Fibroblast of lung (primary cell): ENCODE measurements around the gene VWC2L.

ENCODE experiments used
- EZH2 ChIP-seq: IDR thresholded peaks from 2 replicates; pipeline ENCODE4 v1.5.1; 2012; ENCODE audit warnings: low read length, control low read depth, mild to moderate bottlenecking; ENCODE audit errors: missing control alignments
- TF ChIP-seq, protein P1 (sequence below), 2 donors: IDR thresholded peaks in 1 of 2; conservative IDR thresholded peaks in 1 of 2; 1 replicate in 1 of 2; 2 replicates in 1 of 2; pipeline ENCODE4 v1.5.1; 2011 to 2012; ENCODE audit warnings: low read length in 2 of 2, control low read depth in 1 of 2, inconsistent platforms in 1 of 2, low read depth in 1 of 2, mild to moderate bottlenecking in 1 of 2

DNA sequence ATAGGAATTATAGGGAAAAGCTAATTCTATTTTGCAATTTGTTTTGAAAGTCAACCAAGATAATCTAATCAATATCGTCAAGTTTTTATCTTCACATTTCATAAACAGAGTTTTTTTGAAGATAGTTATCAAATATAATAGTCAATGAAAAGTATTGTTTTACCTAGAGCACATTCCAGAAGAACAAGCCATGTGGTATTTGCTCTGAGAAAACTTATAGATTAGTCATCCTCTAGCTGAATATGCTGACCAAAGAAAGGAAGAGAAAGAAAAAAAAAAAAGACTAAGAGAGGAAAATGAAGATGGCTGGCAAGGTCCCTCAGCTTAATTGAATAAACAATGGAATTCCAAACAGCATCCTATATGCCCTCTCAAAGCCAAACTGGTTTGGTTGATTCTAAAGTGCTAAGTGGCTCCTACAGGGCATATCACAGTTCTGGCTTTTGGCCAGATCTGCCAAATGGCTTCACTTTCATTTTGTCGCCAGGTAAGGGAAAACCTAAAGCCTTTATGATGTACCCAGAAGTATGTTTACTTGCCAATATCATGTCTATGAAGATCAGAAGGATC, 132.6 kb downstream of the VWC2L start:
- TF ChIP-seq, protein P1, sequence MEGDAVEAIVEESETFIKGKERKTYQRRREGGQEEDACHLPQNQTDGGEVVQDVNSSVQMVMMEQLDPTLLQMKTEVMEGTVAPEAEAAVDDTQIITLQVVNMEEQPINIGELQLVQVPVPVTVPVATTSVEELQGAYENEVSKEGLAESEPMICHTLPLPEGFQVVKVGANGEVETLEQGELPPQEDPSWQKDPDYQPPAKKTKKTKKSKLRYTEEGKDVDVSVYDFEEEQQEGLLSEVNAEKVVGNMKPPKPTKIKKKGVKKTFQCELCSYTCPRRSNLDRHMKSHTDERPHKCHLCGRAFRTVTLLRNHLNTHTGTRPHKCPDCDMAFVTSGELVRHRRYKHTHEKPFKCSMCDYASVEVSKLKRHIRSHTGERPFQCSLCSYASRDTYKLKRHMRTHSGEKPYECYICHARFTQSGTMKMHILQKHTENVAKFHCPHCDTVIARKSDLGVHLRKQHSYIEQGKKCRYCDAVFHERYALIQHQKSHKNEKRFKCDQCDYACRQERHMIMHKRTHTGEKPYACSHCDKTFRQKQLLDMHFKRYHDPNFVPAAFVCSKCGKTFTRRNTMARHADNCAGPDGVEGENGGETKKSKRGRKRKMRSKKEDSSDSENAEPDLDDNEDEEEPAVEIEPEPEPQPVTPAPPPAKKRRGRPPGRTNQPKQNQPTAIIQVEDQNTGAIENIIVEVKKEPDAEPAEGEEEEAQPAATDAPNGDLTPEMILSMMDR (conservative IDR thresholded peaks at IDR 0.05 in 1 of 2, IDR thresholded peaks at IDR 0.05 in 1 of 2; ENCODE audit: low read depth in 1 of 2, low read length in 2 of 2): no peak
- no peak for TF ChIP-seq EZH2
